ENCODE data around the gene GRN.

Gene GRN

GRCh38 chr17:44344939-44345453, at the start of gene GRN:
Gene GRN, plus strand, starts transcription at chr17:44345302. Its CDS starts 3,863 bp downstream, at chr17:44349165.
- peak; percentile 67 to 71 for DNase-seq (ENCODE audit: low read depth in 1 of 2, low spot score in 1 of 2)

- no peak for DNase-seq (ENCODE audit: low read depth in 1 of 2, low spot score in 1 of 2)
These were observed 47.1 kb upstream of the GRN start for GRCh38 chr17:44297975-44298374.

- DNase-seq (ENCODE audit: low read depth in 1 of 2, low spot score in 1 of 2), result no peak
These were observed 40.5 kb upstream of the GRN start for GRCh38 chr17:44304651-44305050.

DNA sequence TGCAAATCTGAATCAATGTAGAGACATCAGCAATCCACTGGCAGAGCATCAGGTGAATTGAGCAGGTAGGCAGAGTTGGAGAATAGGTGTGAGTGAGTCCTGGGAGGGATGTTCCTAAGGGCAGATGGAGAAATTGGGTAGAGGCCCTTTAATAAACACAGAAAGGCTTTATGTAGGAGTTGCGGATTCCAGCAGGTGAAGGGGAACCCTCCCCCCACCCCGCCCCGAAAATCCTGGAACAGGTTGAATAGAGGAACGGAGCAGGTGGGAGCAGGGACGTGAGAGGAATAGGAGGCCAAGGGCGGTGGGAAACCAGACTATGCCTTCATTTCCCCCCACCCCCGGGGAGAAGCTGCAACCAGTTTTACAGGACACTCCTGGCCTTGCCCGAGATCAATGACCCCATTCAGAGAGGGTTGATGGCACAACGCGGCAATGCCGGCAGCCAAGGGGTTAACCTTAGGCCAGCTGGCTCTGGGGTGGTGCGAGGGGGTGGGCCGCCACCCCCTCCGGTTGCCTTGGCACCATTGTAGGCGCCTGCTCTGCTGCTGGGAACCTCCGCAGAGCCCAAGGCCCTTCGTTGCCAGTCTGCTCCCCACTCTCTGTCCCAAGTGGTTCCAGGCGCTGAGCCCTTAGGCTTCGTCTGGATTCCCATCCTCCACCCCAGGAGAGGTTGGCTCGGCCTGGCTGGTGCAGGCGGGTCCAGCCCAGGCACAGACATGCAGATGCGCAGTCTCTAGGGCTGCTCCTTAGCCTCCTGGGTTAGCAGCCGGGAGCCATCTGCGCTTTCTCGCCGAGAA, 37.5 kb upstream of the GRN start:
- no peak for DNase-seq (ENCODE audit: low read depth in 1 of 2, low spot score in 1 of 2)

GRCh38 chr17:44308320-44308818, 36.7 kb upstream of the GRN start, which contains the start of gene RUNDC3A:
Gene RUNDC3A, plus strand, starts transcription at chr17:44308601. Its CDS starts 232 bp downstream, at chr17:44308833.
- DNase-seq (ENCODE audit: low read depth in 1 of 2, low spot score in 1 of 2), result peak; percentile 74 to 75

DNA sequence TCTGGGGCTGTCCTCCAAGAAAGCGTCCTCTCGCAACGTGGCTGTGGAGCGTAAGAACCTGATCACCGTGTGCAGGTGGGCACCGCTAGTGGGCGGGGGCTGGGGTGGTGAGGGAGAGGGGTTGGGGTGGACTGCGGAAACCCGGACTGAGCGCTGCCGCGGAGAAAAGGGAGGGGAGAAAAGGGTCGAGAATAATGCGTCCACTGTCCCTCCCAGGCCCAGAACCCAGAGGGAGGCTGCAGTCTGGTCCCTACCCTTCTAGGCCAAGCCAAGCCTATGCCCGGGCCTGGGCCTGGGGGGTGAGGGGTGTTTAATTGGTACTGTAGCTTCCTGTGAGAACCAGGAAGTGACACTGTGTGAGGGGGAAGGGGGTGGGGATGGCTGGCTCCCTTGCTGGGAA, 36.2 kb upstream of the GRN start:
- no peak for DNase-seq (ENCODE audit: low read depth in 1 of 2, low spot score in 1 of 2)

DNA sequence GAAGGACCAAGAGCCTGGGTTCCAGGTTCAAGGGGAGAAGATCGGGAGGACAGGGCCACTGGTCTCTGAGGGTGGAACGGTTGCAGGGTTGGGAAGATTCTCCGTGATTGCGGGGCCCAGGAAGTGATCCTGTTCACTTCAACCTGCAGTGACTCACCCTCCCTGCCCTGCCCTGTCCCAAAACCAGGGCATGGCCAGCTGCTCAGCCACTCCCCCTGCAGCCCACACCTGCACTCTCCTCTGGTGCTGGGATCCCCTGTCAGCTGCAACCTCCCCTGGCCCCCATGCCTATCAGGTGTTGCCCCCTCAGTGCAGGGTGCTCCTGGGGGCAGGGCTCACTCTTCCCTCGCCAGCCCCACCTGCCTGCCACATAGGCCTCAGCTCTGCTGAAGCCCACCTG, 35.6 kb upstream of the GRN start:
- no peak for DNase-seq (ENCODE audit: low read depth in 1 of 2, low spot score in 1 of 2)

GRCh38 chr17:44310188-44310587, 34.9 kb upstream of the GRN start:
- DNase-seq (ENCODE audit: low read depth in 1 of 2, low spot score in 1 of 2), result no peak

GRCh38 chr17:44310609-44311376, 34.3 kb upstream of the GRN start:
- no peak for DNase-seq (ENCODE audit: low read depth in 1 of 2, low spot score in 1 of 2)

- DNase-seq (ENCODE audit: low read depth in 1 of 2, low spot score in 1 of 2), result no peak
These were observed 33.4 kb upstream of the GRN start for GRCh38 chr17:44311562-44312181.

DNA sequence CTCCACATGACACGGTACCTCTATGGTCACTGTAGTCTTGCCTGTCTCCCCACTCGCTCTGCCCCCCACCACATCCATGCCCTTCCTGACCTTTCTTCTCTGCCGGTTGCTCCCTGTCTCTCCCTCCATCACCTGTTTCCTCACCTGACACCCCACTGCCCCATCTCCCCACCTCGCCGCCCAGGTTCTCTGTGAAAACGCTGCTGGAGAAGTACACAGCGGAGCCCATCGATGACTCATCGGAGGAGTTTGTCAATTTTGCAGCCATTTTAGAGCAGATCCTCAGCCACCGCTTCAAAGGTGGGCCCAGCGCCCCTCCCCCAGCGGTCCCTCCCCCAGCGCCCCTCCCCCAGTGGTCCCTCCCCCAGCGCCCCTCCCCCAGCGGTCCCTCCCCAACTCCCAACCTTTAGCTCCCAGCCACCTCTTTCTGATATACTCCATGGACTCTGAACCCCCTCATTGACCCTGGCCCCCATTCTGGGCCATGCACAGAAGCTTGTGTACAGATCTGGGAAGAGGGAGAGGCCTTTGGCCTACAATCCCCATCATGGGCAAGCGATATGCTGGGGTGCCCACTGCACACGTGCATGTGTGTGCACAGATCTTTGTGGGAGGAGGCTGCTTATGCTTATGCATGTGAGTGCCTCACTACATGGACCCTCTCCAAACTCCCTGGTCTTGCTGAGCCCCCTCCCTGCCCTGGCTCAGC, 32.6 kb upstream of the GRN start:
- no peak for DNase-seq (ENCODE audit: low read depth in 1 of 2, low spot score in 1 of 2)

DNA sequence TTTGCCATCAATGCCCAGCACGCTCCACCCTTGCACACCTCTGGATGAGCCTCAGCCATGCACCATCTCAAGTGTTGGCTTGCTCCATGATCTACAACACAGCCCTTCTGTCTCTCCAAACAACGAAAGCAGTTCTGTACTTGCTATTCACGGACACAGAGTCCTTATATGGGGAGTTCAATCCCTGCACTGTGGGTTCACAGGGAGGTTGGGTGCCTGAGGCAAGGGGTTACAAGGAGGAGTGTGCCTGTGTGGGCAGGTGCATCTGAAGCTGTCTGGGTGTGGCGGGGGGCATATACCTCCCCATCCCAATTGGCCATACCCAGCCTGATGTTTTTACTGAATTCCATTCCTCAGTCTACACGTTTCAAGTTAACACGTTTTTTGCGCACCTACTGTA, 31.1 kb upstream of the GRN start:
- no peak for DNase-seq (ENCODE audit: low read depth in 1 of 2, low spot score in 1 of 2)

GRCh38 chr17:44314524-44314868, 30.6 kb upstream of the GRN start:
- DNase-seq (ENCODE audit: low read depth in 1 of 2, low spot score in 1 of 2), result no peak

DNA sequence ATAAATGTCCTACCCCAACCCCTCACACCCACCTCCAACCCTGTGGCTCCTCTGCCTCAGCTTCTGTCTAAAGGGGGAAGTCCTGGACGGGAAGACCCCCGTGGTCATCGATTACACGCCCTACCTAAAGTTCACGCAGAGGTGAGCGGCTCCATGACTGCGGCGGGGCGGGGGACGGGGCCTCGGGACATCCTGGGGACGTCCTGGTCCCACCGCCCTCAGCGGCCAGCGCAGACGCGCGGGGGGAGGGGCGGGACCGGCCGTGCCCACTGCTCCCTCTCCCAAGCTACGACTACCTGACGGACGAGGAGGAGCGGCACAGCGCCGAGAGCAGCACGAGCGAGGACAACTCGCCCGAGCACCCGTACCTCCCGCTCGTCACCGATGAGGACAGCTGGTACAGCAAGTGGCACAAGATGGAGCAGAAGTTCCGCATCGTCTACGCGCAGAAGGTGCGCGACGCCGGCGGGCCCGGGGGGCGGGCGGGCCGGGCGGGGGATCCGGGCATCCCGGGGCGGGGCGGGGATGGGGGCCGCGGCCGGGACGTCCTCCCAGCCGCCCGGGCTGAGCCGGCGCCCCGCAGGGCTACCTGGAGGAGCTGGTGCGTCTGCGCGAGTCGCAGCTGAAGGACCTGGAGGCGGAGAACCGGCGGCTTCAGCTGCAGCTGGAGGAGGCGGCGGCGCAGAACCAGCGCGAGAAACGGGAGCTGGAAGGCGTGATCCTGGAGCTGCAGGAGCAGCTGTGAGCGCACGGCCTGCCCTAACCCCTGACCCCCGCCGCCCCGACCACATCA, 30.0 kb upstream of the GRN start:
- no peak for DNase-seq (ENCODE audit: low read depth in 1 of 2, low spot score in 1 of 2)

DNA sequence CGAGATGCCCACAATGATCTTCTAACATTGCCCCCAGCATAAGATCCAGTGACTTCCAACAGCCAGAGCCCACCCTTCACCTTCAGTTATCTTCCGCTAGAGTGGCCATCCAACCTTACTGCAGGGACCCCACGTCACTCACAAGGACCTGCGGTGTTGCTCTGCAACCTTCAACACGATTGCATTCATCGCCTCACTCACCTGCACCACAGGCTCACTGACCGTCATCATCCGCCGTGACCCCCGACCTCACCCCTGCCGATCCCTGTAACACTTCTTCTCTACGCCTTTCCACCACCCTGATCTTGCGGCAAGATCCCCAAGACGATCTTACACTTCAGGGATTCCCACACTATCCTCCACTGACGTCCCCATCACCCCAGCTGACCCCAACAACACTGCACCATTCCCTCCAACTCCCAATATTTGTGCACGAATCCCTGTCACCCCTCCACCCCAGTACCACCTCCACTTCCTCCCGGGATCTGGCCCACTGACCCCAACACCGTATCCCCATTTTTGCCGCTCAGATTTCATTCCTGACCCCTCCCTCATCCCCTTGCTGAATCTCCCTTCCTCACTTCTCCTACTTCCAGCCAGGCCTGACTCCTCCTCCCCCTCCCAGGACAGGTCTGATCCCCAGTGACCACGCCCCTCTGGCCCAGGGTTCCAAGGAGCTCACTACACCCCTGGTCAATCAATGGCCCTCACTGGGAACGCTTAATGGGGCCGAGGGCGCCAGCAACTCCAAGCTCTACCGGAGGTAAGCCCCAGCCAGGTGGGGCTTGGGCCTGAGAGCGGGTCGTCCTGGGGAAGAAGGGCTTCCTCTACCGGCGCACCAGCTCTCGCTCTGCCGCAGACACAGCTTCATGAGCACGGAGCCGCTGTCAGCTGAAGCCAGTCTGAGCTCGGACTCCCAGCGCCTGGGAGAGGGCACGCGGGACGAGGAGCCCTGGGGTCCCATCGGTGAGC, 29.1 kb upstream of the GRN start:
- no peak for DNase-seq (ENCODE audit: low read depth in 1 of 2, low spot score in 1 of 2)

DNA sequence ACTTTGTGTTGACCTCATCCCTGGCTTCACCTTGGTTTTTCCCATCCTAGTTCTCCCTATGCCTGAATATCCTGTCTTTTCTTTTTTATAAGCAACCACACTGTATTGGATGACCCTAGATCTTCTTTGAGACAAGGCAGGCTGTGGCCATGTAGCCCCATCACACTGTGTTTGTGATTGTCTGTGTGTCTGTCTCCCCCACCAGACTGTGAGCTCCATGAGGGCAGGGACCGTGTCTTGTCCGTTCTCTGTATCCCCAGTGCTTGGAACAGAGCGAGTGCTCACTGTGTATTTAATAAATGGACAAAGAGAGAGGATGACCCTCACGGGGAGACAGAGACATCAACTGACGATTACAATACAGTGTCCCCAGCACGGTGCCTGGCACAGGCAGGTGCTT, 27.6 kb upstream of the GRN start:
- DNase-seq (ENCODE audit: low read depth in 1 of 2, low spot score in 1 of 2), result no peak

GRCh38 chr17:44318077-44318892, 26.8 kb upstream of the GRN start:
- no peak for DNase-seq (ENCODE audit: low read depth in 1 of 2, low spot score in 1 of 2)

DNA sequence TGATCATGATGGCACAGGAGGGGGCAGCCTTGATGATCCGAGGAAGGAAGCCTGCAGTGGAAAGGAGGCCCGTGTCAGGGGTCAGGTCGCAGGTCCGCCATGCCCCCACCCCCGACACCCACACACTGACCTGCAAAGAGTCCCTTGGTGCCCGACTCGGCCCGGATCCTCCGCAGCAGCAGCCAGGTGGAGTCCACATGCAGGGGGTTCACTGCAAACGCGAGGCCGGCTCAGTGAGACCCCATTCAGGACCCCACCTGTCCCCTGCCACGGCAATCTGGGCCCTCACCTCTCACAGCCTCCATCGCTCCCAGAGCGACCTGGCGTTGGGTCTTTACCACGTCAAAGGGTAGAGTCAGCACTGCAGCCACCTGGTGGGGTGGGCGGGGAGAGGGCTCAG, 25.0 kb upstream of the GRN start:
- no peak for DNase-seq (ENCODE audit: low read depth in 1 of 2, low spot score in 1 of 2)

All from activated T-helper 1 cell treated with anti-CD3 and anti-CD28 coated beads, Interleukin-2, amount 50 U/mL, for 16 hours (primary cell).